ENCODE results near the gene GLTPD2.

DNA sequence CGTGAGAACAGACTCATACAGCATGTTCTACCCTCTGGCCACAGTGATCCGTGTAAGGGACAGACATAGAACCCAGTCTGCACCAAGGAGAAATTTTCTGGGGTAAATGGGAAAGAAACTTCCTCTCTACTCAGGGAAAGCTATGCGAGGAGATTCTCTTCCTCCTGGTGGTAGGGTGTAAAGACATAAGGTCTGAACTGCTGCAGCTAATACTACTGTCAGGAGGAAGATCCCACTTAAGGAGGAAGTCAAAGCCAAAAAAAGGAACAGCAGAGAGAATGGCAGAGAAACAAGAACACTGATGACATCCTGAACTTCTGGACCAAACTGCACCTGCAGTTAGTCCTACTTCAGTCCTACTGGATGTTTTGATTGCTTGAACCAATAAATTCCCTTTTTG is 24.2 kb upstream of the GLTPD2 start:
- TF ChIP-seq RAD21 (IDR thresholded peaks at IDR 0.05; ENCODE audit: low read depth) (no peak), SRF (IDR thresholded peaks at IDR 0.05; ENCODE audit: low read depth) (no peak), CTCF (IDR thresholded peaks at IDR 0.05 in 2 of 3, conservative IDR thresholded peaks at IDR 0.05 in 1 of 3; ENCODE audit: borderline replicate concordance in 1 of 3, insufficient read depth in 1 of 3, low read depth in 2 of 3, low read length in 2 of 3) (no peak), ZBTB33 (IDR thresholded peaks at IDR 0.05; ENCODE audit: extremely low read depth, insufficient replicate concordance, low read length) (no peak), SIN3A (IDR thresholded peaks at IDR 0.05; ENCODE audit: low read depth) (no peak), REST (IDR thresholded peaks at IDR 0.05; ENCODE audit: low read depth) (no peak), YY1 (IDR thresholded peaks at IDR 0.05; ENCODE audit: extremely low read depth, insufficient replicate concordance, low read depth, low read length) (no peak), JUND (IDR thresholded peaks at IDR 0.05) (no peak), POLR2A (IDR thresholded peaks at IDR 0.05; ENCODE audit: borderline replicate concordance, extremely low read depth, insufficient read depth, insufficient read length) (no peak)

Measured in HCT116 (cell line).